NCI-H1436 (cell line): ENCODE measurements around the gene TSPEAR.
A peak's percentile ranks its signal among the peaks of the same experiment; 100 is the strongest.

Experiments
- DNase-seq: peaks from one replicate; lab custom pipeline; 2025; lab: John Stamatoyannopoulos, UW

Gene TSPEAR

GRCh38 chr21:44711327-44712202 is at the start of gene TSPEAR:
Gene TSPEAR, minus strand, starts transcription at chr21:44711572. Its CDS starts 58 bp downstream, at chr21:44711514.
- DNase-seq = peak; percentile 53

GRCh38 chr21:44760376-44760775 is 49.0 kb upstream of the TSPEAR start:
- DNase-seq = no peak

- DNase-seq = no peak
Measured at GRCh38 chr21:44759628-44760285, 48.4 kb upstream of the TSPEAR start.

- no peak for DNase-seq
Measured at GRCh38 chr21:44758781-44759627, 47.6 kb upstream of the TSPEAR start.

GRCh38 chr21:44758141-44758561 is 46.8 kb upstream of the TSPEAR start:
- DNase-seq = no peak

GRCh38 chr21:44757731-44758130 is 46.4 kb upstream of the TSPEAR start:
- DNase-seq = no peak

- no peak for DNase-seq
Measured at GRCh38 chr21:44756423-44757185, 45.2 kb upstream of the TSPEAR start.

GRCh38 chr21:44755227-44755626 is 43.9 kb upstream of the TSPEAR start:
- DNase-seq = no peak

- DNase-seq = no peak
Measured at GRCh38 chr21:44753357-44753756, 42.0 kb upstream of the TSPEAR start.

- no peak for DNase-seq
Measured at GRCh38 chr21:44752671-44753235, 41.4 kb upstream of the TSPEAR start.

GRCh38 chr21:44751799-44752636 is 40.6 kb upstream of the TSPEAR start:
- no peak for DNase-seq

GRCh38 chr21:44751186-44751798 is 39.9 kb upstream of the TSPEAR start:
- DNase-seq = no peak

GRCh38 chr21:44750675-44751025 is 39.3 kb upstream of the TSPEAR start:
- no peak for DNase-seq

GRCh38 chr21:44749759-44750674 is 38.6 kb upstream of the TSPEAR start:
- DNase-seq = no peak

GRCh38 chr21:44749116-44749758 is 37.9 kb upstream of the TSPEAR start:
- no peak for DNase-seq

- DNase-seq = no peak
Measured at GRCh38 chr21:44748621-44749020, 37.2 kb upstream of the TSPEAR start.

- peak; percentile 62 for DNase-seq
Measured at GRCh38 chr21:44742418-44743153, 31.2 kb upstream of the TSPEAR start.

- no peak for DNase-seq
Measured at GRCh38 chr21:44741921-44742320, 30.5 kb upstream of the TSPEAR start.
